Measurements from ENCODE around the gene KMT5B.

Gene KMT5B

GRCh38 chr11:68121067-68121899 is 91.8 kb downstream of the KMT5B start, which contains the start of gene CHKA:
TSS of gene CHKA (minus strand) at chr11:68121388. CDS start at chr11:68121177, 211 bp downstream.
- peak within 1 kb of the TSS; percentile 57 for H3K4me3 ChIP-seq (ENCODE audit: low read length)
- DNase-seq (ENCODE audit: low read depth), result peak; percentile 90
- TF ChIP-seq CTCF (IDR thresholded peaks at IDR 0.05; ENCODE audit: insufficient read depth, low read depth, low read length, missing control alignments), result no peak

- TF ChIP-seq CTCF (IDR thresholded peaks at IDR 0.05; ENCODE audit: insufficient read depth, low read depth, low read length, missing control alignments), result no peak
- no peak for DNase-seq (ENCODE audit: low read depth)
These were observed 92.6 kb downstream of the KMT5B start for GRCh38 chr11:68120273-68121066.

GRCh38 chr11:68118706-68119448 is 94.2 kb downstream of the KMT5B start:
- no peak overlapping the region for H3K4me3 ChIP-seq (ENCODE audit: low read length)
- no peak for DNase-seq (ENCODE audit: low read depth)
- TF ChIP-seq CTCF (IDR thresholded peaks at IDR 0.05; ENCODE audit: insufficient read depth, low read depth, low read length, missing control alignments), result no peak

More at GRCh38 chr11:68120273-68121066, 92.6 kb downstream of the KMT5B start:
- peak overlapping the region; percentile 46 for H3K4me3 ChIP-seq (ENCODE audit: low read length)

- no peak for DNase-seq (ENCODE audit: low read depth)
- no peak overlapping the region for H3K4me3 ChIP-seq (ENCODE audit: low read length)
- TF ChIP-seq CTCF (IDR thresholded peaks at IDR 0.05; ENCODE audit: insufficient read depth, low read depth, low read length, missing control alignments), result no peak
These were observed 95.1 kb downstream of the KMT5B start for GRCh38 chr11:68117853-68118470.

GRCh38 chr11:68116974-68117373 is 96.1 kb downstream of the KMT5B start:
- TF ChIP-seq CTCF (IDR thresholded peaks at IDR 0.05; ENCODE audit: insufficient read depth, low read depth, low read length, missing control alignments), result no peak
- H3K4me3 ChIP-seq (ENCODE audit: low read length), result no peak overlapping the region
- DNase-seq (ENCODE audit: low read depth), result no peak

GRCh38 chr11:68116126-68116525 is 97.0 kb downstream of the KMT5B start:
- no peak for DNase-seq (ENCODE audit: low read depth)
- H3K4me3 ChIP-seq (ENCODE audit: low read length), result no peak overlapping the region

More at GRCh38 chr11:68116126-68116525, 97.0 kb downstream of the KMT5B start:
- no peak for TF ChIP-seq CTCF (IDR thresholded peaks at IDR 0.05; ENCODE audit: insufficient read depth, low read depth, low read length, missing control alignments)

Measured in epithelial cell of esophagus (primary cell).